Psoas muscle (tissue), 8 donors: ENCODE measurements around the gene TMEM176A. TPM values are rescaled to one million over a fixed set of nuclear protein-coding genes. Genes with fewer than 3 reads are reported as not detected.

Source experiments
- ATAC-seq, 4 donors: fragments of 200-7000 bp; cut with Tn5 transposase; one replicate each; pipeline ENCODE4 v1.9.1; 2020; ENCODE audit warnings: moderate library complexity in 3 of 4, mild to moderate bottlenecking in 2 of 4
- DNase-seq, 2 donors: peaks; one replicate each; pipeline ENCODE4 v3.0.0-alpha.2; 2020
- H3K27ac ChIP-seq: fragments of 200-600 bp; one replicate; pipeline ENCODE4 v1.8.0; 2022
- H3K27me3 ChIP-seq, 3 donors: fragments of 200-600 bp in 1 of 3; one replicate each; pipeline versions ENCODE4 v1.6.1 to v1.8.0; 2013 to 2022; ENCODE audit warnings: low read length in 2 of 3, mild to moderate bottlenecking in 2 of 3, moderate library complexity in 1 of 3; ENCODE audit not compliant: insufficient read depth in 3 of 3
- H3K36me3 ChIP-seq, 2 donors: fragments of 200-600 bp in 1 of 2; one replicate each; pipeline versions ENCODE4 v1.6.1 to v1.8.0; 2013 to 2022; ENCODE audit warnings: low read depth in 1 of 2, mild to moderate bottlenecking in 1 of 2, moderate library complexity in 1 of 2; ENCODE audit not compliant: insufficient read depth in 1 of 2
- H3K4me1 ChIP-seq: fragments of 200-600 bp; one replicate; pipeline ENCODE4 v1.8.0; 2022
- H3K4me3 ChIP-seq: fragments of 200-600 bp; one replicate; pipeline ENCODE4 v1.8.0; 2022; ENCODE audit warnings: mild to moderate bottlenecking
- H3K9me3 ChIP-seq: fragments of 200-600 bp; one replicate; pipeline ENCODE4 v1.8.0; 2022
- WGBS, 3 donors: extraction: QIAGEN DNeasy Blood & Tissue Kit; methylation state at CpG; one replicate each; pipeline versions ENCODE4 v1.1.6 to v1.1.7; 2013; 5-methylcytosine and 5-hydroxymethylcytosine counted together
- intact Hi-C, 2 donors: fragments of 100-400 bp; cut with DNase I; formaldehyde crosslinking; loops; one replicate each; pipeline versions ENCODE4 v1.11.0 to v1.14.2; 2022
- polyA plus RNA-seq, 3 donors: library from polyadenylated mRNA; stranded (reverse); fragments of 200-250 nt; gene quantifications; one replicate each; pipeline ENCODE4 v1.2.3, GENCODE V29; 2013
- total RNA-seq, 4 donors: library from RNA; stranded (reverse); fragmentation: NEBNext Ultra II Directional in 2 of 4; extraction: Animal tissue kit (Norgen Biotek cat#: 25700) in 2 of 4; gene quantifications; one replicate each; pipeline versions ENCODE4 v1.2.1 to v1.2.4, GENCODE V29; 2021 to 2023
- TF ChIP-seq, protein P1 (sequence below): fragments of 200-600 bp; IDR thresholded peaks from one replicate; pipeline ENCODE4 v1.8.0; 2022; ENCODE audit warnings: antibody characterized with exemption
- donor health status: healthy with polysubstance abuse.
- donor health status: DM: no; HTN: no; CAD: no; lungs with moderate emphysema.
- donor health status: Bipolar disorder and iron deficiency.
- donor health status: healthy.
- donor health status: DM: yes; HTN: yes; CAD: no.
- donor health status: DM: no; HTN: no; CAD: no.
- donor health status: DM: no; HTN: no; CAD: no.
- donor health status: DM: yes; HTN: yes; CAD: no.

The TMEM176A gene
- total and polyA plus RNA-seq, 7 donors, result 2.3 to 13.7 (median 3.2) TPM

DNA sequence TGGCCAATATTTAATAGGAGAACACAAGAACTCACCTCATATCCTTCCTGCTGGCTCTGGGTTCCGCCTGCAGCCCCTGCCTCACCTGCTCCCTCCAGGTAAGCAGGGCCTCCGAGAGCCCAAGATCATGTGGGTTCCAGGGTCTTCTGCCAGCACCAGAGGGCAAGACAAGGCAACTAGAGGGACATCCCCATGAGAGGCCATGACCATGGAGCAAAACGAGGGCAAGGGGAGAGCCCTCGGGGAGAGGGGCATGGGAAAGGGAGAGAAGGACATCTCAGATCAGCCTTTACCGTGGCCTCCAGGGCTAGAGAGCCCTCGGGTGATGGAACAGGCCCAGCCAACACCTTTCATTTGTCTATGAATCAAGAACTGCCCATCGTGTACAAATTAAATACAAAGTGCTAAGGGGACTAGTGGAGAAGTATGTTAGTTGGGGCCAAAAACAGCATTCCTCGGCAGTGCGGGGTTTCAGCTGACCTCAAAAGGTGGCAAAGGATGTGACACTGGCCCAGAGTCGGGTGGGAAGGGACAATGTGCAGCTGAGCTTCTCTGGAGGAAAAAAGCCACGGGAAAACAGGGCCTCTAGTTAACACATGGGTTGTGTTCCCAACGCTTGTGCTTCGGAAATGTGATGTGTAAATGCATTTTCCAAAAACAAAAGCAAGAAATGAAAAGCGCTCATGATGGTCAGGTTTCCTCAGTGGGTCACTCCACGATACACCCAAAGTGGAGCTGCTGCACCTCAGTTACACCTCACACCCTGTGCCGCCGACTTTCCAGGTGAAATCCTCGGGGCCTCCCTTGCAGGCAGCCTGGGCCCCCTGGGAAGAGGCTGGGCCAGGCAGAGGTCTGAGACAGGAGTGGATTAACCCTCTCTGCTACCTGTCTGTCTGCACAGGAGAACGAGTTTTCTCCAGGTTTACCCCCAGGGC is 53.8 kb downstream of the TMEM176A start:
- no peaks in the 10 kb centered on the region for H3K9me3 ChIP-seq
- intact Hi-C loops, result no loop called here
- H3K27ac ChIP-seq, result no peak overlapping the region
- H3K4me1 ChIP-seq, result no peaks in the 10 kb centered on the region
- H3K4me3 ChIP-seq, result no peak overlapping the region
- no peak for ATAC-seq
- peaks cover 0 to 14% (median 9%) of the 10 kb centered on the region in 3 donors for H3K27me3 ChIP-seq
- TF ChIP-seq, protein P1, sequence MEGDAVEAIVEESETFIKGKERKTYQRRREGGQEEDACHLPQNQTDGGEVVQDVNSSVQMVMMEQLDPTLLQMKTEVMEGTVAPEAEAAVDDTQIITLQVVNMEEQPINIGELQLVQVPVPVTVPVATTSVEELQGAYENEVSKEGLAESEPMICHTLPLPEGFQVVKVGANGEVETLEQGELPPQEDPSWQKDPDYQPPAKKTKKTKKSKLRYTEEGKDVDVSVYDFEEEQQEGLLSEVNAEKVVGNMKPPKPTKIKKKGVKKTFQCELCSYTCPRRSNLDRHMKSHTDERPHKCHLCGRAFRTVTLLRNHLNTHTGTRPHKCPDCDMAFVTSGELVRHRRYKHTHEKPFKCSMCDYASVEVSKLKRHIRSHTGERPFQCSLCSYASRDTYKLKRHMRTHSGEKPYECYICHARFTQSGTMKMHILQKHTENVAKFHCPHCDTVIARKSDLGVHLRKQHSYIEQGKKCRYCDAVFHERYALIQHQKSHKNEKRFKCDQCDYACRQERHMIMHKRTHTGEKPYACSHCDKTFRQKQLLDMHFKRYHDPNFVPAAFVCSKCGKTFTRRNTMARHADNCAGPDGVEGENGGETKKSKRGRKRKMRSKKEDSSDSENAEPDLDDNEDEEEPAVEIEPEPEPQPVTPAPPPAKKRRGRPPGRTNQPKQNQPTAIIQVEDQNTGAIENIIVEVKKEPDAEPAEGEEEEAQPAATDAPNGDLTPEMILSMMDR, result no peak
- no peak for DNase-seq
- WGBS, 3 donors, result 67 to 75% (median 72%) methylated on average over 19 of the region's 19 CpGs
- H3K36me3 ChIP-seq, result no peaks in the 10 kb centered on the region

Other genes with a start within 250 kb of the TMEM176A start
- gene GIMAP4, start 233.4 kb upstream of the TMEM176A start, total RNA-seq, result 10 to 100 TPM; 14.2 to 36.4 (median 15.1) TPM
- 10 to 100 TPM; 13.6 to 21.7 (median 15.0) TPM for gene GIMAP4, start 233.4 kb upstream of the TMEM176A start, polyA plus RNA-seq
- gene GIMAP6, start 168.4 kb upstream of the TMEM176A start, total RNA-seq, result 10 to 100 TPM; 10.3 to 21.8 (median 14.0) TPM
- 10 to 100 TPM in 1 of 3 donors, 1 to 10 TPM in 2; 8.2 to 12.6 (median 9.5) TPM for gene GIMAP6, start 168.4 kb upstream of the TMEM176A start, polyA plus RNA-seq
- 1 to 10 TPM; 1.5 to 5.3 (median 2.8) TPM for gene GIMAP2, start 115.1 kb upstream of the TMEM176A start, total RNA-seq
- 1 to 10 TPM; 1.4 to 3.1 (median 2.3) TPM for gene GIMAP2, start 115.1 kb upstream of the TMEM176A start, polyA plus RNA-seq
- gene GIMAP1, start 84.2 kb upstream of the TMEM176A start, total RNA-seq, result 1 to 10 TPM; 1.8 to 3.9 (median 2.4) TPM
- 1 to 10 TPM; 3.3 to 3.6 (median 3.5) TPM for gene GIMAP1, start 84.2 kb upstream of the TMEM176A start, polyA plus RNA-seq
- 1 to 10 TPM; 4.1 to 8.4 (median 7.7) TPM for gene GIMAP5, start 63.4 kb upstream of the TMEM176A start, total RNA-seq
- gene GIMAP5, start 63.4 kb upstream of the TMEM176A start, polyA plus RNA-seq, result 10 to 100 TPM in 2 of 3 donors, 1 to 10 TPM in 1; 8.8 to 12.4 (median 11.8) TPM
- gene TMEM176B, start 405 bp upstream of the TMEM176A start, total RNA-seq, result 10 to 100 TPM in 1 of 4 donors, 1 to 10 TPM in 3; 3.4 to 15.9 (median 4.9) TPM
- 1 to 10 TPM; 2.2 to 5.6 (median 3.9) TPM for gene TMEM176B, start 405 bp upstream of the TMEM176A start, polyA plus RNA-seq
- gene AOC1, start 51.7 kb downstream of the TMEM176A start, total RNA-seq, result under 1 TPM in 1 of 4 donors, not detected in 3; 0.08 TPM
- gene AOC1, start 51.7 kb downstream of the TMEM176A start, polyA plus RNA-seq, result under 1 TPM in 1 of 3 donors, not detected in 2; 0.25 TPM
- gene KCNH2, start 177.6 kb downstream of the TMEM176A start, total RNA-seq, result under 1 TPM; 0.21 to 0.39 (median 0.22) TPM
- under 1 TPM; 0.18 to 0.48 (median 0.20) TPM for gene KCNH2, start 177.6 kb downstream of the TMEM176A start, polyA plus RNA-seq
- gene NOS3, start 190.2 kb downstream of the TMEM176A start, total RNA-seq, result 10 to 100 TPM in 1 of 4 donors, 1 to 10 TPM in 3; 5.8 to 13.2 (median 6.3) TPM
- 1 to 10 TPM; 1.4 to 5.7 (median 5.0) TPM for gene NOS3, start 190.2 kb downstream of the TMEM176A start, polyA plus RNA-seq
- gene ATG9B, start 223.7 kb downstream of the TMEM176A start, total RNA-seq, result not detected
- under 1 TPM; 0.12 to 0.18 (median 0.18) TPM for gene ATG9B, start 223.7 kb downstream of the TMEM176A start, polyA plus RNA-seq
- 10 to 100 TPM; 13.2 to 20.7 (median 19.2) TPM for gene ABCB8, start 227.7 kb downstream of the TMEM176A start, total RNA-seq
- gene ABCB8, start 227.7 kb downstream of the TMEM176A start, polyA plus RNA-seq, result 10 to 100 TPM in 2 of 3 donors, 1 to 10 TPM in 1; 9.3 to 16.6 (median 12.9) TPM
- 1 to 10 TPM; 2.1 to 6.2 (median 3.9) TPM for gene ASIC3, start 247.8 kb downstream of the TMEM176A start, total RNA-seq
- 1 to 10 TPM; 1.8 to 5.0 (median 1.8) TPM for gene ASIC3, start 247.8 kb downstream of the TMEM176A start, polyA plus RNA-seq